Dermis blood vessel endothelial cell (primary cell): ENCODE measurements around the gene CIC. TPM values are rescaled to one million over a fixed set of nuclear protein-coding genes. Genes with fewer than 3 reads are reported as not detected.
A peak's percentile ranks its signal among the peaks of the same experiment; 100 is the strongest.

Experiments
- DNase-seq: peaks from one replicate; pipeline ENCODE4 v3.0.0; 2010
- total RNA-seq: library from RNA; depleted of rRNA; stranded (reverse); fragments of >200 nt; gene quantifications from 2 replicates; pipeline ENCODE4 v1.2.3, GENCODE V29; 2014

The CIC gene
- total RNA-seq, 1 donor from 2014 or later = 20.6 TPM

GRCh38 chr19:42244347-42245220, 24.5 kb upstream of the CIC start:
- DNase-seq = peak; percentile 96

GRCh38 chr19:42245231-42245630, 23.8 kb upstream of the CIC start:
- no peak for DNase-seq

- peak; percentile 84 for DNase-seq
These were observed 22.7 kb upstream of the CIC start for GRCh38 chr19:42246143-42246921.

GRCh38 chr19:42246922-42247639, 22.0 kb upstream of the CIC start:
- DNase-seq = no peak

GRCh38 chr19:42247640-42248199, 21.3 kb upstream of the CIC start:
- DNase-seq = no peak

GRCh38 chr19:42248270-42249148, 20.5 kb upstream of the CIC start:
- no peak for DNase-seq

- no peak for DNase-seq
These were observed 19.8 kb upstream of the CIC start for GRCh38 chr19:42249149-42249750.

GRCh38 chr19:42249769-42250168, 19.3 kb upstream of the CIC start:
- DNase-seq = no peak

- no peak for DNase-seq
These were observed 18.8 kb upstream of the CIC start for GRCh38 chr19:42250183-42250665.

- DNase-seq = peak; percentile 56
These were observed 18.2 kb upstream of the CIC start for GRCh38 chr19:42250666-42251531.

GRCh38 chr19:42251572-42252358, 17.3 kb upstream of the CIC start:
- no peak for DNase-seq

- DNase-seq = peak; percentile 37
These were observed 16.4 kb upstream of the CIC start for GRCh38 chr19:42252365-42253244.

- DNase-seq = peak; percentile 55
These were observed 15.6 kb upstream of the CIC start for GRCh38 chr19:42253245-42254088.

- DNase-seq = peak; percentile 71
These were observed 14.8 kb upstream of the CIC start for GRCh38 chr19:42254089-42254849.

- DNase-seq = peak; percentile 96
These were observed 13.9 kb upstream of the CIC start, which contains the start of gene ERF for GRCh38 chr19:42254850-42255765. ERF (minus strand) TSS chr19:42255128; CDS start chr19:42254999, 129 bp downstream.
